Endodermal cell (in vitro differentiated cells): ENCODE data around the gene PEA15. TPM values are rescaled to one million over a fixed set of nuclear protein-coding genes. Genes with fewer than 3 reads are reported as not detected.

Experiments
- DNase-seq: peaks from one replicate; pipeline ENCODE4 v3.0.0-alpha.2; 2017
- H3K27ac ChIP-seq: 2 replicates; pipeline ENCODE4 v1.5.1; 2013; ENCODE audit warnings: mild to moderate bottlenecking, low read depth, low read length, moderate library complexity
- H3K27me3 ChIP-seq: 2 replicates; pipeline ENCODE4 v1.6.1; 2013; ENCODE audit warnings: mild to moderate bottlenecking, low read length, moderate library complexity; ENCODE audit not compliant: insufficient read depth, control insufficient read depth, poor library complexity, severe bottlenecking
- H3K36me3 ChIP-seq: 2 replicates; pipeline ENCODE4 v1.7.0; 2013; ENCODE audit warnings: mild to moderate bottlenecking, low read length, moderate library complexity; ENCODE audit not compliant: control insufficient read depth, insufficient read depth
- H3K4me1 ChIP-seq: one replicate; pipeline ENCODE4 v1.7.0; 2013; ENCODE audit warnings: low read length; ENCODE audit not compliant: control insufficient read depth, insufficient read depth
- H3K4me3 ChIP-seq: 2 replicates; pipeline ENCODE4 v1.5.1; 2013; ENCODE audit warnings: mild to moderate bottlenecking, low read length, moderate library complexity
- H3K9ac ChIP-seq: 2 replicates; pipeline ENCODE4 v1.6.1; 2013; ENCODE audit warnings: mild to moderate bottlenecking, low read length, moderate library complexity; ENCODE audit not compliant: poor library complexity, severe bottlenecking; ENCODE audit errors: extremely low read depth
- H3K9me3 ChIP-seq: 2 replicates; pipeline ENCODE4 v1.6.1; 2013; ENCODE audit warnings: mild to moderate bottlenecking, low read length, moderate library complexity; ENCODE audit not compliant: control insufficient read depth
- H3K27ac Mint-ChIP-seq: 2 replicates; pipeline ENCODE4 v1.8.0; 2020; ENCODE audit warnings: mixed read lengths
- H3K27me3 Mint-ChIP-seq: 2 replicates; pipeline ENCODE4 v1.8.0; 2021; ENCODE audit warnings: mild to moderate bottlenecking, mixed read lengths; ENCODE audit not compliant: insufficient read depth
- H3K36me3 Mint-ChIP-seq: 2 replicates; pipeline ENCODE4 v1.8.0; 2020; ENCODE audit warnings: low read depth, mixed read lengths
- H3K4me1 Mint-ChIP-seq: 2 replicates; pipeline ENCODE4 v1.8.0; 2020; ENCODE audit warnings: mixed read lengths
- H3K4me3 Mint-ChIP-seq: 2 replicates; pipeline ENCODE4 v1.8.0; 2020; ENCODE audit warnings: mild to moderate bottlenecking, moderate library complexity, mixed read lengths
- H3K9me3 Mint-ChIP-seq: 2 replicates; pipeline ENCODE4 v1.8.0; 2020; ENCODE audit warnings: mild to moderate bottlenecking, mixed read lengths
- WGBS, 2 experiments: methylation state at CpG; one replicate each; pipeline versions ENCODE4 v1.1.5 to v1.1.7; 2013; ENCODE audit warnings: missing lambda C conversion rate in 2 of 2, mixed read lengths in 1 of 2; ENCODE audit not compliant: insufficient coverage in 1 of 2, insufficient read length in 1 of 2; 5-methylcytosine and 5-hydroxymethylcytosine counted together
- total RNA-seq, 2 donors: library from RNA; stranded (reverse); fragmentation: NEBNext Ultra II Directional in 1 of 2; extraction: Animal tissue kit (Norgen Biotek cat#: 25700) in 1 of 2; gene quantifications; 2 replicates in 1 of 2; 3 replicates in 1 of 2; pipeline ENCODE4 v1.2.1, GENCODE V29; 2021
- TF ChIP-seq, protein P1 (sequence below): fragments of 200-600 bp; sonication (generic); conservative IDR thresholded peaks from 2 replicates; pipeline ENCODE4 v1.5.0; 2021; ENCODE audit warnings: antibody characterized with exemption, mild to moderate bottlenecking

Gene PEA15
- total RNA-seq, 2 donors from 2014 or later = 55.9 to 56.3 TPM

DNA sequence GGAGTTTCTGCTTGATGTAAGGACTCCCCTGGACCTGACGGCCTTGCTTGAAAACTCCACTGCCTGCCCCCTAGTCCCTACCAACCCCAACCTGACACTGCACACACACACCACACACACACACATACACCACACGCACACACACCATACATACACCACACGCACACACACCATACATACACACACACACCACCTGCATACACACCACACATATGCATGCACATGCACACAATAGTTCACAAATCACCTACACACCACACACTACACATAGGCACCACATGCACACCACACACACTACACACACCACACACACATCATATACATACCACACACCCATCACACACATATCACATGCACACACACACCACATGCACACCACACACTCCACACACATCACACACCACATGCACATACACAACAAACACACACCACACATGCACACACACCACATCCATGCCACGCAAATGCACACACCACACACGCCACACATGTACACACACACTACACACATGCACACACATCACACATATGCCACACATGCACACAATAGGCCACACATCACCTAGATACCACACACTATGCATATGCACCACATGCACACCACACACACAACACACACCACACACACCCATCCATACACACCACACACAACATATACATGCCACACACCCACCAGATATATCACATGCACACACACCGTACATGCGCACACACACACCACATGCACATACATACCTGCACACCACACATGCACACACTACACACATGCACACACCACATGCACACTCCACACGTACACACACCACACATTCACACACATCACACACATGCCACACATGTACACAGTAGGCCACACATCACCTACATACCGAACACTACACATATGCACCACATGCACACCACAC lies 11.1 kb upstream of the PEA15 start:
- H3K4me1 ChIP-seq = no peaks in the 10 kb centered on the region
- H3K27me3 ChIP-seq = no peaks in the 10 kb centered on the region
- 69 to 71% methylated on average over 5 to 9 of the region's 9 CpGs for WGBS, 2 experiments
- Mint-ChIP-seq H3K4me1 (peaks cover 11% of the 10 kb centered on the region), H3K27ac (no peak overlapping the region), H3K9me3 (no peaks in the 10 kb centered on the region), H3K27me3 (no peaks in the 10 kb centered on the region), H3K36me3 (no peaks in the 10 kb centered on the region), H3K4me3 (no peak overlapping the region)
- no peaks in the 10 kb centered on the region for H3K36me3 ChIP-seq
- TF ChIP-seq, protein P1, sequence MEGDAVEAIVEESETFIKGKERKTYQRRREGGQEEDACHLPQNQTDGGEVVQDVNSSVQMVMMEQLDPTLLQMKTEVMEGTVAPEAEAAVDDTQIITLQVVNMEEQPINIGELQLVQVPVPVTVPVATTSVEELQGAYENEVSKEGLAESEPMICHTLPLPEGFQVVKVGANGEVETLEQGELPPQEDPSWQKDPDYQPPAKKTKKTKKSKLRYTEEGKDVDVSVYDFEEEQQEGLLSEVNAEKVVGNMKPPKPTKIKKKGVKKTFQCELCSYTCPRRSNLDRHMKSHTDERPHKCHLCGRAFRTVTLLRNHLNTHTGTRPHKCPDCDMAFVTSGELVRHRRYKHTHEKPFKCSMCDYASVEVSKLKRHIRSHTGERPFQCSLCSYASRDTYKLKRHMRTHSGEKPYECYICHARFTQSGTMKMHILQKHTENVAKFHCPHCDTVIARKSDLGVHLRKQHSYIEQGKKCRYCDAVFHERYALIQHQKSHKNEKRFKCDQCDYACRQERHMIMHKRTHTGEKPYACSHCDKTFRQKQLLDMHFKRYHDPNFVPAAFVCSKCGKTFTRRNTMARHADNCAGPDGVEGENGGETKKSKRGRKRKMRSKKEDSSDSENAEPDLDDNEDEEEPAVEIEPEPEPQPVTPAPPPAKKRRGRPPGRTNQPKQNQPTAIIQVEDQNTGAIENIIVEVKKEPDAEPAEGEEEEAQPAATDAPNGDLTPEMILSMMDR = no peak
- no peak overlapping the region for H3K4me3 ChIP-seq
- no peak overlapping the region for H3K9ac ChIP-seq
- no peaks in the 10 kb centered on the region for H3K9me3 ChIP-seq
- no peak overlapping the region for H3K27ac ChIP-seq
- DNase-seq = no peak

DNA sequence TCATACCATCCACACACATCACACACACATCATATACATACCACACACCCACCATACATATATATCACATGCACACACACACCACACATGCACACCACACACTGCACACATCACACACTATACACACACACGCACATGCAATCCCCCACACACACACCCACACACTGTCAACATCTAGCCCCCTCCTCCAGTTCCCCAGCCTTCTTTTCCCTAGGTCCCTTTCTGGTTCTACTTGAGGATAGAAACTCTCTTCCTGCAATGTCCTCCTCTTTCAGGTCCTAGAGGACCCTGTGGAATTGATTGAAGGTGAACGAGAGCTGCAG lies 10.5 kb upstream of the PEA15 start:
- no peak overlapping the region for H3K9ac ChIP-seq
- Mint-ChIP-seq H3K4me1 (peaks cover 11% of the 10 kb centered on the region), H3K9me3 (no peaks in the 10 kb centered on the region), H3K4me3 (no peak overlapping the region), H3K36me3 (no peaks in the 10 kb centered on the region), H3K27ac (no peak overlapping the region), H3K27me3 (no peaks in the 10 kb centered on the region)
- H3K4me1 ChIP-seq = no peaks in the 10 kb centered on the region
- no peaks in the 10 kb centered on the region for H3K36me3 ChIP-seq
- TF ChIP-seq, protein P1 = no peak
- no peak overlapping the region for H3K4me3 ChIP-seq
- no peak for DNase-seq
- 94% methylated on average over 2 of the region's 2 CpGs; no CpG with 5 or more reads in 1 of the 2 experiments for WGBS, 2 experiments
- H3K9me3 ChIP-seq = no peaks in the 10 kb centered on the region
- H3K27ac ChIP-seq = no peak overlapping the region
- no peaks in the 10 kb centered on the region for H3K27me3 ChIP-seq

DNA sequence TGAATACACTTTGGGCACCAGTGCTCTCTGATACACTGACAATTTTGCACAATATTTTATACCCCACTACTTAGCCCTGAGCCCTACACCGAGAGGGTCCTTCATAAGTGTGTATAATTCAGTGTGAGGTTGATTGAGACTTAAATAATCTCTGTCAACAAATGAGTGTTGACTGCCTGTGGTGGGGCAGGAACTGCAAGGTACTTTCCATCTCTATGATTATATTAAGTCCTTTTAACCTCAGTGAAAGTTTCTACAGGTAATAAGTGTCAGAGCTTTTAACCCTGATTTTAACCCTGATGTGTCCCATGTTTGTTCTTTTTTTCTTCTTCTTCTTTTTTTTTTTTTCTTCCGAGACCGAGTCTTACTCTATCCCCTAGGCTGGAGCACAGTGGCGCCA lies 9.0 kb upstream of the PEA15 start:
- WGBS, 2 experiments = 90 to 96% methylated on average over 3 to 4 of the region's 4 CpGs
- no peaks in the 10 kb centered on the region for H3K36me3 Mint-ChIP-seq
- no peak overlapping the region for H3K27ac ChIP-seq
- no peaks in the 10 kb centered on the region for H3K9me3 ChIP-seq
- TF ChIP-seq, protein P1 = no peak
- H3K36me3 ChIP-seq = no peaks in the 10 kb centered on the region
- H3K27me3 Mint-ChIP-seq = no peaks in the 10 kb centered on the region
- no peak overlapping the region for H3K4me3 Mint-ChIP-seq
- no peak overlapping the region for H3K9ac ChIP-seq
- H3K27ac Mint-ChIP-seq = no peak overlapping the region
- DNase-seq = no peak
- H3K4me3 ChIP-seq = no peak overlapping the region
- H3K9me3 Mint-ChIP-seq = no peaks in the 10 kb centered on the region
- peaks cover 4% of the 10 kb centered on the region for H3K4me1 Mint-ChIP-seq
- H3K27me3 ChIP-seq = no peaks in the 10 kb centered on the region
- H3K4me1 ChIP-seq = no peaks in the 10 kb centered on the region
